ENCODE data around the gene STEAP3.

Gene STEAP3

DNA sequence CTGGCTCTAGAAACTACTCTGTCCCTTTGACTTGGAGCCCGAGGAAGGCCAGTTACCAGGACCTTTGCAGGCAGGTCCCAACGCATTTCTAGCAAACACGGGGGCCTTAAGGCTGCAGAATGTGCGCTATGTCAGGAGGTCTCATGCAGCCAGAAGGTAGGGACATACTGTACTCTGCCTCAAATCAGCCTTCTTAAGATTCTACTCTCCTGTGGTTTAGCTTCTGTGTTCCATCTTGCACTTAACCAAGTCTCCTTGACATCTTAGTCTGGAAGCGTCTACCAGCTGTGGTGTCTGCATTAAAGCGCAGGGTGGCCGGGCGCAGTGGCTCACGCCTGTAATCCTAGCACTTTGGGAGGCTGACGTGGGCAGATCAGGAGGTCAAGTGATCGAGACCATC, 65.5 kb downstream of the STEAP3 start:
- Mint-ChIP-seq H3K4me3 (no peak overlapping the region), H3K36me3 (ENCODE audit: low read depth) (no peaks in the 10 kb centered on the region), H3K27me3 (ENCODE audit: low read depth) (no peaks in the 10 kb centered on the region), H3K27ac (no peak overlapping the region), H3K4me1 (ENCODE audit: low read depth) (no peaks in the 10 kb centered on the region), H3K9me3 (no peaks in the 10 kb centered on the region)
- DNase-seq (ENCODE audit: low spot score) = no peak

- H3K27me3 Mint-ChIP-seq (ENCODE audit: low read depth) = no peaks in the 10 kb centered on the region
- H3K4me3 Mint-ChIP-seq = no peak overlapping the region
- H3K9me3 Mint-ChIP-seq = no peaks in the 10 kb centered on the region
- no peak overlapping the region for H3K27ac Mint-ChIP-seq
- no peak for DNase-seq (ENCODE audit: low spot score)
- H3K4me1 Mint-ChIP-seq (ENCODE audit: low read depth) = no peaks in the 10 kb centered on the region
- H3K36me3 Mint-ChIP-seq (ENCODE audit: low read depth) = no peaks in the 10 kb centered on the region
Measured at GRCh38 chr2:119289642-119290041, 66.0 kb downstream of the STEAP3 start.

DNA sequence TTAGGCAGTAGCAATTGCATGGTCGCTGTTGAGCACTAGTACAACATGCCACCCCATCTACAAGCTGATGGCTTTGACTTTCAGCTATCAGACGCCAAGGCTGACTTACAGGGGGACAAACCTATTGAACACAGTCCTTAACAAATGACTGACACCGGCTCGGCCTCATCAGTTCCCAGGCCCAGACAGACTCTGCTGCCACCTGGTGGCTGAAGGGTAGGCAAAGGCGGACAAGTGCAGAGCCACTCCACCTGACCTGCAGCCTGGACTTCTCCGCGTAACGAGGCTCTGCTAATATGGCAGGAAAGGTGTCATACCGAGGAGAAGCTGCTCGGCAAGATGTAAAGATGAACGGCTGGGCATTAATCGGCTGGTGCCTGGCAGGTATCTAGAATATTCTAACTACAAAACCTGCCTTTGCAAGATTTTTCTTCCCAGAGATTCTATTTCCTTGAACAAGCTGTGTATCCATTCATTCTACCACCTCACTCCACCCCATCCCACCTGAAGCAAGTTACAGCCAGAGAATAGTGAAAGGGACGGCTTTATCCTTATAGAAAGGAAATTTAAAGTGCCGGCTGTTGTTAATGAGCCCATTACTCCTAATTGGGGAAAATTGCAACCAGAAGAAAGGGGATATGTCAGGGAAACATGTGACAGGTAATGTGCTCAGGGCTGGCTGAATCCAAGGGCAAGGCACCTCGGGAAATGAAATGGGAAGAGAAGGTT, 67.4 kb downstream of the STEAP3 start:
- H3K9me3 Mint-ChIP-seq = no peaks in the 10 kb centered on the region
- H3K36me3 Mint-ChIP-seq (ENCODE audit: low read depth) = no peaks in the 10 kb centered on the region
- peak; percentile 39 for DNase-seq (ENCODE audit: low spot score)
- no peak overlapping the region for H3K27ac Mint-ChIP-seq
- no peaks in the 10 kb centered on the region for H3K27me3 Mint-ChIP-seq (ENCODE audit: low read depth)
- H3K4me3 Mint-ChIP-seq = no peak overlapping the region
- no peaks in the 10 kb centered on the region for H3K4me1 Mint-ChIP-seq (ENCODE audit: low read depth)

DNA sequence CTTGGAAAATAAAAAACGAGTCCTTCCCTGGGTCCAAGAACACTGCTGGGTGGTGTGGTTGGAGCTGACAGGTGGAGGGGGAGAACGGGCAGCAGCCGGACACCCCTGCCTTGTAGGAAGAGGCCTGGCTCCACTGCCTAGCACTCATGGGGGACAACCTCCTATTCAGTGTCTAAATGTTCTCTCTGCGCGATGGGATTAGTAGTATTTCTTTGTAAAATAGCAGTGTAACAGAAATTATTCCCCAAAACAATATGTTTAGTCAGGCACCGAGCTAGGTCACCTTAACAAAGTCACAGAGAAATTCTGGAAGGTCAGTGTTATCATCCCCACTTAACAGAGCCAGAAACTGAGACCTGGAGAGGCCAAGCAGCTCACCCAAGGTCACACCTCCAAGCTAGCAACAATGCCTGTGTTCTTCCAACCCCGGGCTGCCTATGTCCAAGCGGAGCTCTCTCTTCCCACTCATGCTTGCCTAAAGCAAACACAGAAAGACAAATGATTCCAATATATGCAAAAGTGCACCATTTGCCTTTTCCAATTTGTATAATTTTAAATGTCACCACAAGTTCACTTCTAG, 68.0 kb downstream of the STEAP3 start:
- H3K27me3 Mint-ChIP-seq (ENCODE audit: low read depth) = no peaks in the 10 kb centered on the region
- H3K27ac Mint-ChIP-seq = no peak overlapping the region

DNA sequence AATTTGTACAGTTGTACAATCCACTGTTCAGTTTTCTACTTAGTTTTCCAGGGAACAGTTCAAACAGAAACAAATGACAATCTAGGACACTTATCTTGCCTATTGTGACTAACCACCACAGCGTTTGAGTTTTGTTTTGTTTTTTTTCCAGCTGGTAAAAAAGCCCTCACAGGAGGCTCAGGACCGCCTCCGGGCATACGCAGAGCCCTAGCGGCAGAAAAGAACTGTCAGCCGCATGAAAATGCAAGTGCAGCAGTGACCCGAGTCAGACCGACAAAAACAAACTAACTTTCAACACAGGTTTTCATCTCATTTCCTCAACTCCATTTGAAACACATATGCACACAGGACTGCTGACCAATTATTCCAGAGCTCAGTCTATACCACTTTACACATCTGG, 68.6 kb downstream of the STEAP3 start:
- Mint-ChIP-seq H3K36me3 (ENCODE audit: low read depth) (no peaks in the 10 kb centered on the region), H3K9me3 (no peaks in the 10 kb centered on the region), H3K4me3 (no peak overlapping the region), H3K4me1 (ENCODE audit: low read depth) (no peaks in the 10 kb centered on the region), H3K27me3 (ENCODE audit: low read depth) (no peaks in the 10 kb centered on the region), H3K27ac (no peak overlapping the region)
- no peak for DNase-seq (ENCODE audit: low spot score)

More for the DNA sequence above, 68.0 kb downstream of the STEAP3 start:
- H3K4me3 Mint-ChIP-seq = no peak overlapping the region
- no peaks in the 10 kb centered on the region for H3K9me3 Mint-ChIP-seq
- no peak for DNase-seq (ENCODE audit: low spot score)
- no peaks in the 10 kb centered on the region for H3K36me3 Mint-ChIP-seq (ENCODE audit: low read depth)
- no peaks in the 10 kb centered on the region for H3K4me1 Mint-ChIP-seq (ENCODE audit: low read depth)

GRCh38 chr2:119293254-119293653, 69.6 kb downstream of the STEAP3 start:
- Mint-ChIP-seq H3K9me3 (no peaks in the 10 kb centered on the region), H3K36me3 (ENCODE audit: low read depth) (no peaks in the 10 kb centered on the region), H3K27ac (no peak overlapping the region), H3K27me3 (ENCODE audit: low read depth) (no peaks in the 10 kb centered on the region), H3K4me3 (no peak overlapping the region), H3K4me1 (ENCODE audit: low read depth) (no peaks in the 10 kb centered on the region)
- no peak for DNase-seq (ENCODE audit: low spot score)

DNA sequence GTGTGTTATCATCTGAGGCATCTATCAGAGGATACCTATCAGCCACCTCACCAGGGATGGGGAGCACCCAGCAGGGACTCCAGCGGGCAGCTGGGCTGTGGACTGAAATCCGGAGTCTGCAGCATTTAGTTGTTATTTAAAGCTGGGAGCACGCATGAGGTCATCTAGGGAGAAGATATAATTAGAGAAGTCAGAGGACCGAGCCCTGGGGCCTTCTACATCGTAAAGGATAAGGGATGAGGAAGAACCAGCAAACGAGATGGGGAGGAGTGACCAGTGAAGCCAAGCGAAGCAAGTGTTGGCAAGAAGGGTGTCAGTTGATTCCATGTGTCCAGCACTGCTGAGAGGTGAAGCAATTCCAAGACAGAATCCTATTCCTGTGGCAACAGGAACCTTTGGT, 70.3 kb downstream of the STEAP3 start:
- DNase-seq (ENCODE audit: low spot score) = no peak
- Mint-ChIP-seq H3K36me3 (ENCODE audit: low read depth) (no peaks in the 10 kb centered on the region), H3K9me3 (no peaks in the 10 kb centered on the region), H3K27ac (no peak overlapping the region), H3K4me1 (ENCODE audit: low read depth) (no peaks in the 10 kb centered on the region), H3K27me3 (ENCODE audit: low read depth) (no peaks in the 10 kb centered on the region), H3K4me3 (no peak overlapping the region)

- Mint-ChIP-seq H3K27ac (no peak overlapping the region), H3K9me3 (no peaks in the 10 kb centered on the region), H3K27me3 (ENCODE audit: low read depth) (no peaks in the 10 kb centered on the region), H3K4me1 (ENCODE audit: low read depth) (no peaks in the 10 kb centered on the region), H3K36me3 (ENCODE audit: low read depth) (no peaks in the 10 kb centered on the region), H3K4me3 (no peak overlapping the region)
- no peak for DNase-seq (ENCODE audit: low spot score)
Measured at GRCh38 chr2:119294671-119295070, 71.0 kb downstream of the STEAP3 start.

DNA sequence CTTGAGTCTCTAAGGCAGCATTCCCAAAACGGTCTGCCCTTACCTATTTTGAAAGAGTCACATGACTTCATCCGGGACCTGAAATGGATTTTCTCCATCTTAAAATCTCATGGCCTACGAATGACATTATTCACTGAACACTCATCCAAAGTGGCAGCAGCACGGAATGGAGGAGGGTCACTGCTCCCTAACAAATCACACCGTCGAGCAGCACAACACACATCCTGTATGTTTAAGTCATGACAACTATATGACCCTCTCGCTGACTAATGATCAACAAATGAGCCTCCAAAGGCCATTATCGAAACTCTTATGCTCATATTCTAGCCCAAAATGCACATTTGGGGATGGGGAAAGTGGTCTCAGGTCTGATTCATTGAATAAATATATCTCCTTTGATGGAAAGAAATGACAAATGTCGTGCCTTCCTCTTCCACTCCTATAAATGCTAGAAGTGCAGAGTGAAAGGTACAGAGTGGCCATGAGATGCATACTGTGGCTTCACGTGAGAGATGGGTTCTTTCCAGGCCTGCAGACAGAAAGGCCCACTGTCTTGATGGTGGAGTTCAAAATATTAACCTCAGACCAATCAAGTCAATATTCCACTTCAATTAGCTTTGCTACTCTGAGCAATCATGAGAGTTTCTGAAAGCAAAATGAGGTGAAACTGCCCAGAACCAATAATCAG, 72.2 kb downstream of the STEAP3 start:
- Mint-ChIP-seq H3K4me3 (no peak overlapping the region), H3K27ac (no peak overlapping the region), H3K9me3 (no peaks in the 10 kb centered on the region), H3K27me3 (ENCODE audit: low read depth) (no peaks in the 10 kb centered on the region), H3K4me1 (ENCODE audit: low read depth) (no peaks in the 10 kb centered on the region), H3K36me3 (ENCODE audit: low read depth) (no peaks in the 10 kb centered on the region)
- no peak for DNase-seq (ENCODE audit: low spot score)

DNA sequence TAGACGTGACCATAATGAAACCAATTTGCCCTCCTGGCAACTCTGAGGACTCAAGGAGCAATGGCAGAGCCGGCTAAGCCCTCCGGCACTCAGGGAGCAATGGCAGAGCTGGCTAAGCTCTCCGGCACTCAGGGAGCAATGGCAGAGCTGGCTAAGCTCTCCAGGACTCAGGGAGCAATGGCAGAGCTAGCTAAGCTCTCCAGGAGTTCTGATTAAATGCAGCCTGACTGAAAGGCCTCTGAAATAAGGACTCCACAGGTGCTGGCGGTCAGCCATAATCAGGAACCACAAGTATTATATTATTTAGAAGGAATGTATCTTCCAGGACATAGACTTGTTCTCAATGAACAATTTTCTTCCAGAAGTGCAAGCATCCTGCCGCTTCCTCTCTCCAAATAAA, 77.8 kb downstream of the STEAP3 start:
- H3K36me3 Mint-ChIP-seq (ENCODE audit: low read depth) = no peaks in the 10 kb centered on the region
- no peak overlapping the region for H3K27ac Mint-ChIP-seq
- H3K4me1 Mint-ChIP-seq (ENCODE audit: low read depth) = no peaks in the 10 kb centered on the region
- no peaks in the 10 kb centered on the region for H3K9me3 Mint-ChIP-seq
- H3K27me3 Mint-ChIP-seq (ENCODE audit: low read depth) = no peaks in the 10 kb centered on the region
- no peak overlapping the region for H3K4me3 Mint-ChIP-seq
- DNase-seq (ENCODE audit: low spot score) = no peak

DNA sequence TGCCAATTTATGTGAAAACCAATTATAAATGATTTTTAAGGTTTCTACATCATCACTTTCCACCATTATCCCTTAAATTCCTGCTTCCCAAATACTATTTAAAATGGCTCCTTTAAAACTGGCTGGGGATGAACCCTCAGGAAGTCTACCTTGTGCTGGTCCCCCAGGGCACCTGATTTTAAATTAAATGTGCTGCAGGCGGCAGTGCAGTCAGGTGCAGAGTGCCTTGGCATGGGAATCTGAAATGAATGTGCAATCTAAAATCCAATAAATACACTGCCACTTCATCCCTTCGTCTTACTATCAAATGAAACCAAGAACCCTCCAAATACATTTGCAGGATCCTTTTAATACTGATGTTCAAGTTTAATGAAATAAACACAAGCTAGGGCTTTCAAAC, 81.2 kb downstream of the STEAP3 start:
- Mint-ChIP-seq H3K4me3 (no peak overlapping the region), H3K9me3 (no peaks in the 10 kb centered on the region), H3K27ac (no peak overlapping the region), H3K27me3 (ENCODE audit: low read depth) (no peaks in the 10 kb centered on the region), H3K36me3 (ENCODE audit: low read depth) (no peaks in the 10 kb centered on the region), H3K4me1 (ENCODE audit: low read depth) (no peaks in the 10 kb centered on the region)
- no peak for DNase-seq (ENCODE audit: low spot score)

DNA sequence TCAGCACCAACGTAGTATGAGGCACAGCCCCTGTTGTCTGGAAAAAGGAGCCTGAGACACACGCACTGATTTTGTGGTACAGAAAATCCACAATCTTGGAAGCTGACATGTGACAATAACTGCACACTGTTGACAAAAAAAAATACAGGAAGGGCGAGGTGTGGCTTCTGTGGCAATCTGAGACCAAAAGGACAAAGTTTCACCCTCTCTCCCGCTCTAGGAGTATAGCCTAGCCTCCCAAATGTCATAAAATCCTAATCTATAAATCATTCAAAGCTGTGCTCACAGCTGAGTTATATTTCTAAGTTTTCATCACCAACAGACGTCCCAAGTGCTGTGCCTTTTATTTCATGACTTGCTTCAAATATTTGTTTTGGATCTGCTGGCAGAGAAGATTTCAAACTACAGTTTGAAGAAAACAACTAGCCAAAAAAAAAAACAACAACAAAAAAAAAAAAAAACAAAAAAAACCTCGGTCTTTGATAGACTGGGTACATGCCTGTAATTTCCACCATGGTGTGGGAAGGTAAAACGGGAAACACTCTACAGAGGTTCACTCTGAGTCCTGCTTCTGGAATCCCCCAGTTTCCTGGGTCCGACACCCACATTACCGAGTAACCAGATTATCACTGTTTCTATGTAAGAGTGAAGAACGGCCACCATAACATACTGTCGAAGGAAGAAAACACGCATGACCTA, 82.0 kb downstream of the STEAP3 start:
- H3K9me3 Mint-ChIP-seq = no peaks in the 10 kb centered on the region
- no peaks in the 10 kb centered on the region for H3K36me3 Mint-ChIP-seq (ENCODE audit: low read depth)
- no peak for DNase-seq (ENCODE audit: low spot score)
- H3K27me3 Mint-ChIP-seq (ENCODE audit: low read depth) = no peaks in the 10 kb centered on the region
- no peaks in the 10 kb centered on the region for H3K4me1 Mint-ChIP-seq (ENCODE audit: low read depth)
- no peak overlapping the region for H3K4me3 Mint-ChIP-seq
- no peak overlapping the region for H3K27ac Mint-ChIP-seq

DNA sequence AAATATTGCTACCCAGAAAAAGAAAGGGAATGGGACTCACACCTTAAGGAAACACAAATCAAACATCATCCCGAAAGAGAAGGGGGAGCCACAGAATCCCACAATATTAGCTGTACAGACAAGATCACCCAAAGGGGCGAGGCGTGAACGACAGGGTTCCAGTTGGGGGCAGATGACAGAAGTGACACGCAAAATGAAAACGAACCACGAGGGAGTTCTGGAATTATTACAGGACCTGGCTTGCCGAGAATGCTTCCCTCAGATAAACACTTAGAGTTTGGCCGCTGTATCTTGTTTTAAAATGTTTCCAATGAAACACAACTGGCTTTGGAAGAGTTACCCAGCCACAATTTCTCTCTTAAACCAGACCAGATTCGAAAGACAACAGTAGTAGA, 82.6 kb downstream of the STEAP3 start:
- H3K9me3 Mint-ChIP-seq = no peaks in the 10 kb centered on the region
- H3K27me3 Mint-ChIP-seq (ENCODE audit: low read depth) = no peaks in the 10 kb centered on the region
- no peak overlapping the region for H3K27ac Mint-ChIP-seq
- no peaks in the 10 kb centered on the region for H3K36me3 Mint-ChIP-seq (ENCODE audit: low read depth)
- DNase-seq (ENCODE audit: low spot score) = no peak
- H3K4me1 Mint-ChIP-seq (ENCODE audit: low read depth) = no peaks in the 10 kb centered on the region
- H3K4me3 Mint-ChIP-seq = no peak overlapping the region

DNA sequence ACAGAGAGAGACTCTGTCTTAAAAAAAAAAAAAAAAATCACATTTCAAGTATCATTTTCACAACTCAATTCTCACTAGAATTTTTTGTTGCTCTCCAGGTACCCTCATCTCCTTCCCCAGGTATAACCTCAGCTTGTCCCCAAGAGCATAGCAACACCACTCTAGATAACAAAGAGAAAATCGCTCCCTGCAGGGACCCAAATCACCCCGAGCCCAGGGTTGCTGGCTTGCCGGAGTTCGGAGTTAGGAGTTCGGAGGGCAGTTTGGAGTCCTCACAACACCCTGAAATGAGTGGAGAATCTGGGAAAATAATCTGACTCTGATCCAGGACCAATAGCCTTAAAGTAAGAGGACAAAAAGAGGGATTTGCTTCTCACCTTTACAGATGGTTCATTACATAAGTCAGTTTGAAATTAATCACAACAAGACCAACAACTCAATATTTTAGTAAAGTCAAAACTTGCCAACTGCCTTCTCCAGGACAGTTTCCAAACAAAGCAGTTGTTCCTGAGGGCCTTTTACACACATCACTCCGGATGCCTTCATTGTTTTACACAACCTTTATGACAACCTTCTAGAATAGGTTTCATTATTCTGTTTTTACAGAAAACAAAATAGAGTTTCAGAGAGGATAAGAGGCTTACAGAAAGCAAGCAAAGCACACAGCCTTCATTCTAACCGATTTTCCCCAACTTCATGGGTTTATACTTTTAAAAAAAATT, 83.9 kb downstream of the STEAP3 start:
- H3K9me3 Mint-ChIP-seq = no peaks in the 10 kb centered on the region
- no peak overlapping the region for H3K4me3 Mint-ChIP-seq
- no peak for DNase-seq (ENCODE audit: low spot score)
- no peaks in the 10 kb centered on the region for H3K4me1 Mint-ChIP-seq (ENCODE audit: low read depth)
- no peaks in the 10 kb centered on the region for H3K27me3 Mint-ChIP-seq (ENCODE audit: low read depth)
- no peaks in the 10 kb centered on the region for H3K36me3 Mint-ChIP-seq (ENCODE audit: low read depth)
- H3K27ac Mint-ChIP-seq = no peak overlapping the region
